SK-N-SH (cell line): ENCODE results near the gene ZMYND8. TPM values are rescaled to one million over a fixed set of nuclear protein-coding genes. Genes with fewer than 3 reads are reported as not detected.

Experiments
- CTCF ChIA-PET: fragments of 300-600, 350-600 bp; formaldehyde crosslinking; extraction: SDS; loops from one replicate; lab custom pipeline; 2021; lab: Yijun Ruan, JAX
- POLR2A ChIA-PET: fragments of 350-600 bp; sonication (Branson Sonifier 250); formaldehyde crosslinking; extraction: SDS; loops from one replicate; lab custom pipeline; 2020; ENCODE audit warnings: antibody characterized with exemption, inconsistent platforms; lab: Yijun Ruan, JAX
- DNase-seq: peaks from one replicate; pipeline ENCODE4 v3.0.0; 2012
- H2AFZ ChIP-seq: fragments of 200-600 bp; sonication (generic); 2 replicates; pipeline ENCODE4 v1.8.1; 2016; ENCODE audit warnings: antibody characterized with exemption, mild to moderate bottlenecking, low read depth
- H3F3A ChIP-seq: fragments of 200-600 bp; sonication (generic); replicated peaks from 2 replicates; pipeline ENCODE3; 2016; ENCODE audit warnings: antibody characterized with exemption, mild to moderate bottlenecking; ENCODE audit not compliant: insufficient read depth
- H3K27ac ChIP-seq, 2 experiments: fragments of 200-500 bp in 1 of 2; fragments of 200-600 bp in 1 of 2; sonication (Bioruptor generic) in 1 of 2; sonication (generic), shearing (Covaris generic) in 1 of 2; 2 replicates each; pipeline versions ENCODE4 v1.5.1 to v1.6.1; 2014 to 2016; ENCODE audit warnings: low read depth in 2 of 2, inconsistent platforms in 1 of 2, low read length in 1 of 2, mild to moderate bottlenecking in 1 of 2, mixed read lengths in 1 of 2
- H3K27me3 ChIP-seq: fragments of 200-600 bp; sonication (generic), shearing (Covaris generic); 2 replicates; pipeline ENCODE4 v1.6.1; 2016; ENCODE audit warnings: mixed run types; ENCODE audit not compliant: insufficient read depth
- H3K36me3 ChIP-seq, 2 experiments: fragments of 200-500 bp in 1 of 2; fragments of 200-600 bp in 1 of 2; sonication (Bioruptor generic) in 1 of 2; sonication (generic) in 1 of 2; replicated peaks in 1 of 2; 2 replicates each; pipeline versions ENCODE3 to v1.5.1; 2014 to 2016; ENCODE audit warnings: low read length in 1 of 2, mild to moderate bottlenecking in 1 of 2; ENCODE audit not compliant: insufficient read depth in 2 of 2, control insufficient read depth in 1 of 2
- H3K4me1 ChIP-seq, 2 experiments: fragments of 200-500 bp in 1 of 2; fragments of 200-600 bp in 1 of 2; sonication (Bioruptor generic) in 1 of 2; sonication (generic), shearing (Covaris generic) in 1 of 2; 2 replicates each; pipeline versions ENCODE4 v1.5.1 to v1.6.1; 2014 to 2016; ENCODE audit warnings: low read depth in 1 of 2, low read length in 1 of 2, mixed run types in 1 of 2; ENCODE audit not compliant: insufficient read depth in 2 of 2, control insufficient read depth in 1 of 2
- H3K4me2 ChIP-seq: fragments of 200-600 bp; sonication (generic), shearing (Covaris generic); 2 replicates; pipeline ENCODE4 v1.6.1; 2017; ENCODE audit warnings: mixed run types
- H3K4me3 ChIP-seq, 2 experiments: fragments of 200-500 bp in 1 of 2; fragments of 200-600 bp in 1 of 2; sonication (Bioruptor generic) in 1 of 2; sonication (generic), shearing (Covaris generic) in 1 of 2; 2 replicates each; pipeline versions ENCODE4 v1.5.1 to v1.8.1; 2014 to 2016; ENCODE audit warnings: low read depth in 2 of 2, inconsistent platforms in 1 of 2, low read length in 1 of 2, mild to moderate bottlenecking in 1 of 2, mixed read lengths in 1 of 2, moderate library complexity in 1 of 2
- H3K79me2 ChIP-seq: fragments of 200-600 bp; sonication (generic); 2 replicates; pipeline ENCODE4 v1.8.1; 2017; ENCODE audit warnings: mild to moderate bottlenecking; ENCODE audit not compliant: insufficient read depth
- H3K9ac ChIP-seq: fragments of 200-600 bp; sonication (generic); 2 replicates; pipeline ENCODE4 v1.6.1; 2017; ENCODE audit warnings: mixed run types
- H3K9me2 ChIP-seq: fragments of 200-600 bp; sonication (generic); 2 replicates; pipeline ENCODE4 v1.6.1; 2017; ENCODE audit warnings: mixed run types
- H3K9me3 ChIP-seq: fragments of 200-600 bp; sonication (generic); 2 replicates; pipeline ENCODE4 v1.6.1; 2017; ENCODE audit warnings: mixed run types, mild to moderate bottlenecking, moderate library complexity
- H4K20me1 ChIP-seq: fragments of 200-600 bp; sonication (generic); 2 replicates; pipeline ENCODE4 v1.6.1; 2017; ENCODE audit warnings: mild to moderate bottlenecking, mixed run types; ENCODE audit not compliant: insufficient read depth
- ELF1 ChIP-seq: IDR thresholded peaks from 2 replicates; pipeline ENCODE4 v1.4.0; 2012
- EZH2phosphoT487 ChIP-seq: fragments of 200-600 bp; sonication (generic); IDR thresholded peaks from 2 replicates; pipeline ENCODE4 v1.6.1; 2017; ENCODE audit warnings: low read depth, mixed run types, mild to moderate bottlenecking, antibody characterized with exemption, moderate library complexity, borderline replicate concordance
- GABPA ChIP-seq: IDR thresholded peaks from 2 replicates; pipeline ENCODE4 v1.4.0; 2012; ENCODE audit warnings: low read depth, mild to moderate bottlenecking
- MXI1 ChIP-seq: IDR thresholded peaks from 2 replicates; pipeline ENCODE4 v1.6.1; 2012; ENCODE audit warnings: mild to moderate bottlenecking, low read depth, low read length, improper control_type of control experiment
- NRF1 ChIP-seq: IDR thresholded peaks from 2 replicates; pipeline ENCODE4 v1.6.1; 2012; ENCODE audit warnings: low read depth, mild to moderate bottlenecking, low read length
- POLR2AphosphoS5 ChIP-seq: IDR thresholded peaks from 2 replicates; pipeline ENCODE4 v1.6.1; 2012; ENCODE audit warnings: low read depth, low read length
- RXRA ChIP-seq: IDR thresholded peaks from 2 replicates; pipeline ENCODE4 v1.4.0; 2012; ENCODE audit warnings: low read depth, mild to moderate bottlenecking, borderline replicate concordance
- SMC3 ChIP-seq: IDR thresholded peaks from 2 replicates; pipeline ENCODE4 v1.6.1; 2012; ENCODE audit warnings: low read depth, low read length, improper control_type of control experiment
- WGBS: methylation state at CpG from one replicate; pipeline ENCODE4 v1.1.6; 2017; ENCODE audit warnings: low lambda C conversion rate; 5-methylcytosine and 5-hydroxymethylcytosine counted together
- polyA plus RNA-seq, 3 experiments: library from polyadenylated mRNA; depleted of rRNA; stranded (reverse); fragments of >200 nt; gene quantifications; 2 replicates each; pipeline ENCODE4 v1.2.3, GENCODE V29; 2012
- TF ChIP-seq, protein P1 (sequence below): IDR thresholded peaks from 2 replicates; pipeline ENCODE4 v1.4.0; 2012; ENCODE audit warnings: low read depth, borderline replicate concordance
- TF ChIP-seq, protein P2 (sequence below): IDR thresholded peaks from 2 replicates; pipeline ENCODE4 v1.6.1; 2012; ENCODE audit warnings: mild to moderate bottlenecking, low read depth, low read length, moderate library complexity
- TF ChIP-seq, protein P3 (sequence below): IDR thresholded peaks from 2 replicates; pipeline ENCODE4 v1.4.0; 2012; ENCODE audit warnings: low read depth, borderline replicate concordance

ZMYND8 gene
- polyA plus RNA-seq, 1 of the 3 experiments (the other 2 are of a cell fraction) = 25.3 TPM

DNA sequence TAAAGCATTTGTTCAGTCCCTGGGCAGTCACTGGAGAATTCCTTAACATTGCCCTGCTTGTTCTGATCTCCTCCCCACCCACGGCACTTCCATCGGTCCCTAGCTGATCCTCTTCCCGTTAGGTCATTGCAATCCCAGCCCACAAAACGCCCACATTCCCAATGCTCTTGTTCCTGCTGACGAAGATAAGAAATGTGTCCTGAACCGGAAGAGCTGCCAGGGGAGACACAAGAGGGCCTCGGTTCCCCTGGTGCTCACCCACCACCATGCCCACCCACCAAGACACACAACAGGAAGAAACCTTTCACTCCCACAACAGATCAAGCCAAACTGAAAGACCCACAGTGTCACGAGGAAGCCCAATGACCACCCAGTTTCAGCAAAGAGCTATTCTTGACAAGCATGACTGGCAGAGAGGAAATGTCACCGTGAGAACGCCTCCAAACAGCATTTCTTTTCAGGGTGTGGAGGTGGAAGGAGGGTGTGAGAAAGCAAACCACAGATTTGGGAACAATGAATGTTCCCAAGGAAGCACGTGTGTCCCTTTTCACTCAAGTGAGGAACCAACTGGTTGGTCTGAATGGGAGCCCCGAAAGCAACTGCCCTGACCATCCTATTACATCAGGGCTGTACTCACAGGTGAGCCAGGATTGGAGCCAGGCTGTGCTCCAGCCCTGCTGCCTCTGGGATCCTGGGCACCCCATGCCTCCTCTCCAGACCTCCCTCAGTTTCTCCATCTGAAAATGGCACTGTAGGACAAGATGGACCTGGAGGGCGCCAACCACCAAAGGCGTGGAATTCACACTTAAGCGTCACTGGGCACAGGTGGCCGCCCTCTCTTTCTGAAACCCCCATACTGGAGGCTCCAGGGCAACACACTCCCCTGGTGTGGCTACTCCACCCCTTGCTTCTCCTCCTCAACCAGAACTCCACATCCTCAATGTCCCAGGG is 97.5 kb downstream of the ZMYND8 start:
- no peak for DNase-seq
- TF ChIP-seq MXI1 (no peak), POLR2AphosphoS5 (no peak)
- TF ChIP-seq, protein P1, sequence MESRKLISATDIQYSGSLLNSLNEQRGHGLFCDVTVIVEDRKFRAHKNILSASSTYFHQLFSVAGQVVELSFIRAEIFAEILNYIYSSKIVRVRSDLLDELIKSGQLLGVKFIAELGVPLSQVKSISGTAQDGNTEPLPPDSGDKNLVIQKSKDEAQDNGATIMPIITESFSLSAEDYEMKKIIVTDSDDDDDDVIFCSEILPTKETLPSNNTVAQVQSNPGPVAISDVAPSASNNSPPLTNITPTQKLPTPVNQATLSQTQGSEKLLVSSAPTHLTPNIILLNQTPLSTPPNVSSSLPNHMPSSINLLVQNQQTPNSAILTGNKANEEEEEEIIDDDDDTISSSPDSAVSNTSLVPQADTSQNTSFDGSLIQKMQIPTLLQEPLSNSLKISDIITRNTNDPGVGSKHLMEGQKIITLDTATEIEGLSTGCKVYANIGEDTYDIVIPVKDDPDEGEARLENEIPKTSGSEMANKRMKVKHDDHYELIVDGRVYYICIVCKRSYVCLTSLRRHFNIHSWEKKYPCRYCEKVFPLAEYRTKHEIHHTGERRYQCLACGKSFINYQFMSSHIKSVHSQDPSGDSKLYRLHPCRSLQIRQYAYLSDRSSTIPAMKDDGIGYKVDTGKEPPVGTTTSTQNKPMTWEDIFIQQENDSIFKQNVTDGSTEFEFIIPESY = no peak
- no peak overlapping the region; a peak in 1 of 4 replicates for H3K27ac ChIP-seq
- peaks cover 15% of the 10 kb centered on the region for H3F3A ChIP-seq
- no peak overlapping the region for H3K4me2 ChIP-seq
- H3K9me2 ChIP-seq = no peaks in the 10 kb centered on the region
- peaks cover 18% of the 10 kb centered on the region for H4K20me1 ChIP-seq
- peaks cover 6 to 21% of the 10 kb centered on the region in 2 experiments; a peak in 3 of 4 replicates for H3K4me1 ChIP-seq
- POLR2A ChIA-PET = no interaction called here
- H3K79me2 ChIP-seq = peaks cover 62% of the 10 kb centered on the region
- no peak overlapping the region for H3K9ac ChIP-seq
- no peaks in the 10 kb centered on the region for H3K9me3 ChIP-seq
- CTCF ChIA-PET = interaction anchor here (1.4 to 4.1 kb wide), 5 partner anchors 11 to 125 kb away, joined by 3 to 19 read pairs (median 4); no protein-coding TSS in a partner anchor
- no peak overlapping the region for H2AFZ ChIP-seq
- 89% methylated on average over 16 of the region's 16 CpGs for WGBS
- no peaks in the 10 kb centered on the region for H3K27me3 ChIP-seq
- H3K4me3 ChIP-seq = no peak overlapping the region
- peaks cover 10 to 33% of the 10 kb centered on the region in 2 experiments for H3K36me3 ChIP-seq

DNA sequence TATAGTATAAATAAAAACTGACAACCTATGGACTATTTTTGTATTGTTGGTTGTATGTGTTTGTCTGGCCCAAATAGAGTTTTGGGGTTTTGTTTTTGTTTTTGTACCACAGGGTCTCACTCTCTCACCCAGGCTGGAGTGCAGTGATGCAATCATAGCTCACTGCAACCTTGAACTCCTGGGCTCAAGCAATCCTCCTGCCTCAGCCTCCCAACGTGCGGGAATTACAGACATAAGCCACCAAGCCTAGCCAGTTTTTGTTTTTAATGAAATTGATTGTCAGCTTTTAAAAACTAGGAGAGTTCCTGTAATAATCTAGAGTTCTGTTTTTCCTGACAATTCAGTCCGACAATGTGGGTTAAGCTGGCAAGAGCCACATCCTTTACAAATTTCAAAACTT is 98.7 kb downstream of the ZMYND8 start:
- Histone ChIP-seq H3K27ac (peak overlapping the region in 1 of 2 experiments; percentile 19; a peak in 1 of 4 replicates), H3F3A (peaks cover 15% of the 10 kb centered on the region), H3K79me2 (peaks cover 57% of the 10 kb centered on the region), H3K4me3 (no peak overlapping the region), H3K9me3 (no peaks in the 10 kb centered on the region), H2AFZ (no peak overlapping the region), H3K27me3 (no peaks in the 10 kb centered on the region), H3K4me1 (peaks cover 6 to 12% of the 10 kb centered on the region in 2 experiments; a peak in 3 of 4 replicates), H4K20me1 (peaks cover 18% of the 10 kb centered on the region), H3K4me2 (no peak overlapping the region), H3K9ac (no peak overlapping the region), H3K36me3 (peaks cover 15 to 33% of the 10 kb centered on the region in 2 experiments), H3K9me2 (no peaks in the 10 kb centered on the region)
- DNase-seq = no peak
- CTCF ChIA-PET = interaction anchor here (1.4 to 4.1 kb wide), 5 partner anchors 9 to 126 kb away, joined by 3 to 19 read pairs (median 4); no protein-coding TSS in a partner anchor
- WGBS = 94% methylated on average over 3 of the region's 3 CpGs
- TF ChIP-seq NRF1 = no peak
- TF ChIP-seq, protein P2, sequence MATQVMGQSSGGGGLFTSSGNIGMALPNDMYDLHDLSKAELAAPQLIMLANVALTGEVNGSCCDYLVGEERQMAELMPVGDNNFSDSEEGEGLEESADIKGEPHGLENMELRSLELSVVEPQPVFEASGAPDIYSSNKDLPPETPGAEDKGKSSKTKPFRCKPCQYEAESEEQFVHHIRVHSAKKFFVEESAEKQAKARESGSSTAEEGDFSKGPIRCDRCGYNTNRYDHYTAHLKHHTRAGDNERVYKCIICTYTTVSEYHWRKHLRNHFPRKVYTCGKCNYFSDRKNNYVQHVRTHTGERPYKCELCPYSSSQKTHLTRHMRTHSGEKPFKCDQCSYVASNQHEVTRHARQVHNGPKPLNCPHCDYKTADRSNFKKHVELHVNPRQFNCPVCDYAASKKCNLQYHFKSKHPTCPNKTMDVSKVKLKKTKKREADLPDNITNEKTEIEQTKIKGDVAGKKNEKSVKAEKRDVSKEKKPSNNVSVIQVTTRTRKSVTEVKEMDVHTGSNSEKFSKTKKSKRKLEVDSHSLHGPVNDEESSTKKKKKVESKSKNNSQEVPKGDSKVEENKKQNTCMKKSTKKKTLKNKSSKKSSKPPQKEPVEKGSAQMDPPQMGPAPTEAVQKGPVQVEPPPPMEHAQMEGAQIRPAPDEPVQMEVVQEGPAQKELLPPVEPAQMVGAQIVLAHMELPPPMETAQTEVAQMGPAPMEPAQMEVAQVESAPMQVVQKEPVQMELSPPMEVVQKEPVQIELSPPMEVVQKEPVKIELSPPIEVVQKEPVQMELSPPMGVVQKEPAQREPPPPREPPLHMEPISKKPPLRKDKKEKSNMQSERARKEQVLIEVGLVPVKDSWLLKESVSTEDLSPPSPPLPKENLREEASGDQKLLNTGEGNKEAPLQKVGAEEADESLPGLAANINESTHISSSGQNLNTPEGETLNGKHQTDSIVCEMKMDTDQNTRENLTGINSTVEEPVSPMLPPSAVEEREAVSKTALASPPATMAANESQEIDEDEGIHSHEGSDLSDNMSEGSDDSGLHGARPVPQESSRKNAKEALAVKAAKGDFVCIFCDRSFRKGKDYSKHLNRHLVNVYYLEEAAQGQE = no peak
- TF ChIP-seq SMC3 = no peak
- TF ChIP-seq GABPA = no peak
- TF ChIP-seq RXRA = no peak
- TF ChIP-seq EZH2phosphoT487 = no peak
- no peak for TF ChIP-seq ELF1
- TF ChIP-seq, protein P3, sequence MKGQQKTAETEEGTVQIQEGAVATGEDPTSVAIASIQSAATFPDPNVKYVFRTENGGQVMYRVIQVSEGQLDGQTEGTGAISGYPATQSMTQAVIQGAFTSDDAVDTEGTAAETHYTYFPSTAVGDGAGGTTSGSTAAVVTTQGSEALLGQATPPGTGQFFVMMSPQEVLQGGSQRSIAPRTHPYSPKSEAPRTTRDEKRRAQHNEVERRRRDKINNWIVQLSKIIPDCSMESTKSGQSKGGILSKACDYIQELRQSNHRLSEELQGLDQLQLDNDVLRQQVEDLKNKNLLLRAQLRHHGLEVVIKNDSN = no peak
- POLR2A ChIA-PET = no interaction called here
